HG03175 (cell line): ENCODE results near the gene ATP8A1.
A peak's percentile ranks its signal among the peaks of the same experiment; 100 is the strongest.
"Not testable (repeated sequence)": the region's sequence is repeated elsewhere in the genome, so short reads cannot be mapped to it uniquely, and the experiment has no call there.

Source experiments
- ATAC-seq: cut with Tn5 transposase; IDR thresholded peaks from one replicate; pipeline ENCODE4 v1.9.1; 2021; ENCODE audit warnings: mild to moderate bottlenecking, moderate library complexity; ENCODE audit not compliant: unreplicated experiment

ATP8A1 gene

GRCh38 chr4:42652529-42653231 is 4.2 kb downstream of the ATP8A1 start:
- ATAC-seq: not testable (repeated sequence)

GRCh38 chr4:42649870-42650269 is 7.0 kb downstream of the ATP8A1 start:
- no peak for ATAC-seq

- peak; percentile 21 for ATAC-seq
Measured at GRCh38 chr4:42646999-42647541, 9.8 kb downstream of the ATP8A1 start.

GRCh38 chr4:42646013-42646784 is 10.7 kb downstream of the ATP8A1 start:
- no peak for ATAC-seq

- no peak for ATAC-seq
Measured at GRCh38 chr4:42644897-42645296, 12.0 kb downstream of the ATP8A1 start.

GRCh38 chr4:42643685-42644084 is 13.2 kb downstream of the ATP8A1 start:
- ATAC-seq: peak; percentile 72

GRCh38 chr4:42642845-42643615 is 13.9 kb downstream of the ATP8A1 start:
- no peak for ATAC-seq

GRCh38 chr4:42642101-42642797 is 14.7 kb downstream of the ATP8A1 start:
- ATAC-seq: peak; percentile 19

- no peak for ATAC-seq
Measured at GRCh38 chr4:42641656-42642055, 15.2 kb downstream of the ATP8A1 start.

- no peak for ATAC-seq
Measured at GRCh38 chr4:42641161-42641560, 15.7 kb downstream of the ATP8A1 start.

- ATAC-seq: no peak
Measured at GRCh38 chr4:42640613-42641012, 16.3 kb downstream of the ATP8A1 start.

- peak; percentile 70 for ATAC-seq
Measured at GRCh38 chr4:42638993-42639392, 17.9 kb downstream of the ATP8A1 start.

- ATAC-seq: no peak
Measured at GRCh38 chr4:42638321-42638720, 18.6 kb downstream of the ATP8A1 start.

GRCh38 chr4:42637867-42638266 is 19.0 kb downstream of the ATP8A1 start:
- no peak for ATAC-seq

- no peak for ATAC-seq
Measured at GRCh38 chr4:42637104-42637503, 19.8 kb downstream of the ATP8A1 start.

- ATAC-seq: no peak
Measured at GRCh38 chr4:42636645-42636949, 20.3 kb downstream of the ATP8A1 start.

- peak; percentile 68 for ATAC-seq
Measured at GRCh38 chr4:42633605-42634388, 23.1 kb downstream of the ATP8A1 start.

GRCh38 chr4:42632653-42633382 is 24.1 kb downstream of the ATP8A1 start:
- no peak for ATAC-seq

GRCh38 chr4:42630908-42631307 is 26.0 kb downstream of the ATP8A1 start:
- no peak for ATAC-seq
